GM12891 (cell line): ENCODE data around the gene PTGER2.

Source experiments
- PAX5 ChIP-seq: IDR thresholded peaks from 2 replicates; pipeline ENCODE4 v1.6.1; 2011; ENCODE audit warnings: low read length, moderate library complexity, mild to moderate bottlenecking; ENCODE audit not compliant: insufficient read depth, severe bottlenecking
- POLR2A ChIP-seq: IDR thresholded peaks from 2 replicates; pipeline ENCODE4 v1.6.1; 2011; ENCODE audit warnings: low read depth, low read length, control low read depth
- POLR2AphosphoS5 ChIP-seq: IDR thresholded peaks from 2 replicates; pipeline ENCODE4 v1.6.1; 2011; ENCODE audit warnings: low read depth, low read length, control low read depth
- POU2F2 ChIP-seq: IDR thresholded peaks from 2 replicates; pipeline ENCODE4 v1.6.1; 2011; ENCODE audit warnings: low read depth, mild to moderate bottlenecking, control low read depth, low read length, moderate library complexity
- TAF1 ChIP-seq: IDR thresholded peaks from 2 replicates; pipeline ENCODE4 v1.6.1; 2011; ENCODE audit warnings: low read depth, low read length, control low read depth

DNA sequence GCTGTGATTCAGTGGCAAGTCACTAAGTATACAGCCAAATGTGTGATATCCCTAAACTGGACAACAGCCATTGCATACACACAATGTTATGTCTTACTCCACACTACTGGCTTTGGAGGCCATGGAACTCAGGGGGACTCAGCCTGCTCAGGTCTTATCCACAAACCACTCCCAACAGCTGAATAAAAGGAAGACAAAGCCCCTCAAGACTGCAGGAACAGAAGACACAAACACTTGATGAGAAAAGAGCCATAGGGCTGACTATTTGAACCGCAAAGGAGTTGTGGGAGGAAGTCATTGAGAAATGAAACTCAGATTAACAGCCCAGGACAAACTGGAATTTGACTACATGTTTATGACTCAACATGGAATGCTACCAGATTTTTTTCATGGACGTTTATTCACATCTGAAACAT lies 40.9 kb downstream of the PTGER2 start:
- TF ChIP-seq PAX5 (no peak), POLR2A (no peak), TAF1 (no peak), POLR2AphosphoS5 (no peak), POU2F2 (no peak)
